HepG2 (cell line): ENCODE measurements around the gene GOLGA6C. TPM values are rescaled to one million over a fixed set of nuclear protein-coding genes. Genes with fewer than 3 reads are reported as not detected.
"Not testable (repeated sequence)": the region's sequence is repeated elsewhere in the genome, so short reads cannot be mapped to it uniquely, and the experiment has no call there.

Experiments used
- ATAC-seq: fragments of 200-7000 bp; cut with Tn5 transposase; 3 replicates; pipeline ENCODE4 v1.9.1; 2020; ENCODE audit warnings: mild to moderate bottlenecking, moderate library complexity
- BruUV-seq: library from RNA; stranded (reverse); fragments of 400-500 nt; replicated peaks from 2 replicates; lab custom pipeline; 2021; lab: Mats Ljungman, UMichigan
- CTCF ChIA-PET: fragments of 300-600 bp; formaldehyde crosslinking; extraction: SDS; loops from one replicate; lab custom pipeline; 2021; ENCODE audit warnings: low total read pairs, inconsistent platforms, low intra/inter-chr PET ratio; lab: Yijun Ruan, JAX
- POLR2A ChIA-PET: fragments of 350-600 bp; sonication (Branson Sonifier 250); formaldehyde crosslinking; loops from one replicate; lab custom pipeline; 2020; ENCODE audit warnings: antibody characterized with exemption, inconsistent platforms; lab: Yijun Ruan, JAX
- DNase-seq: peaks from one replicate; pipeline ENCODE4 v3.0.0-alpha.2; 2015; ENCODE audit warnings: low spot score
- FAIRE-seq: peaks from 3 replicates; lab custom pipeline; 2011; peaks lifted over from hg19 to GRCh38; lab: Jason Lieb, UNC
- H2AFZ ChIP-seq: one replicate; pipeline ENCODE4 v1.6.1; 2011; ENCODE audit warnings: low read length, inconsistent platforms
- H3K27ac ChIP-seq: fragments of 300-600 bp; 3 replicates; pipeline ENCODE4 v1.8.0; 2011; ENCODE audit warnings: mixed run types, mild to moderate bottlenecking, mixed read lengths, low read length, inconsistent platforms; ENCODE audit not compliant: insufficient read depth; ENCODE audit errors: extremely low read length
- H3K27me3 ChIP-seq, 2 experiments: fragments of 200-600 bp in 1 of 2; 2 replicates in 1 of 2; 3 replicates in 1 of 2; pipeline versions ENCODE4 v1.6.0 to v1.8.0; 2011; ENCODE audit warnings: low read length in 2 of 2, mild to moderate bottlenecking in 2 of 2, moderate library complexity in 2 of 2, inconsistent platforms in 1 of 2; ENCODE audit not compliant: insufficient read depth in 2 of 2, control insufficient read depth in 1 of 2
- H3K36me3 ChIP-seq, 2 experiments: fragments of 200-600 bp in 1 of 2; replicated peaks in 1 of 2; 2 replicates in 1 of 2; 3 replicates in 1 of 2; pipeline versions ENCODE4 v1.5.1 to v1.8.0; 2011; ENCODE audit warnings: low read length in 2 of 2, inconsistent platforms in 1 of 2; ENCODE audit not compliant: insufficient read depth in 2 of 2, control insufficient read depth in 1 of 2
- H3K4me1 ChIP-seq: 2 replicates; pipeline ENCODE4 v1.5.1; 2012; ENCODE audit warnings: low read length, inconsistent platforms; ENCODE audit not compliant: insufficient read depth
- H3K4me2 ChIP-seq: 2 replicates; pipeline ENCODE4 v1.6.0; 2011; ENCODE audit warnings: low read depth, low read length, inconsistent platforms
- H3K4me3 ChIP-seq, 3 experiments: fragments of 200-600 bp in 1 of 3; sonication (generic), shearing (Covaris generic) in 1 of 3; replicated peaks in 1 of 3; 2 replicates each; pipeline ENCODE4 v1.5.1; 2011 to 2016; ENCODE audit warnings: low read length in 3 of 3, inconsistent platforms in 2 of 3, low read depth in 2 of 3, mild to moderate bottlenecking in 2 of 3, control low read depth in 1 of 3, mixed read lengths in 1 of 3; ENCODE audit not compliant: insufficient read depth in 1 of 3
- H3K79me2 ChIP-seq: one replicate; pipeline ENCODE4 v1.6.1; 2011; ENCODE audit warnings: low read length, inconsistent platforms; ENCODE audit not compliant: insufficient read depth
- H3K9ac ChIP-seq: 2 replicates; pipeline ENCODE4 v1.6.0; 2011; ENCODE audit warnings: mild to moderate bottlenecking, low read depth, low read length, inconsistent platforms; ENCODE audit not compliant: insufficient read depth
- H3K9me3 ChIP-seq: 2 replicates; pipeline ENCODE4 v1.5.1; 2012; ENCODE audit warnings: mild to moderate bottlenecking, low read length
- H4K20me1 ChIP-seq: 2 replicates; pipeline ENCODE4 v1.6.0; 2011; ENCODE audit warnings: inconsistent platforms, mild to moderate bottlenecking, low read length, moderate library complexity; ENCODE audit not compliant: insufficient read depth
- MAFF ChIP-seq: IDR thresholded peaks from 2 replicates; pipeline ENCODE4 v1.6.1; 2011; ENCODE audit warnings: low read depth, low read length, improper control_type of control experiment
- MED8 ChIP-seq: sonication (generic); formaldehyde crosslinking; IDR thresholded peaks from 2 replicates; pipeline ENCODE4 v1.8.1; 2023; ENCODE audit warnings: mild to moderate bottlenecking, missing genetic modification reagents; ENCODE audit not compliant: insufficient replicate concordance
- MIER3 ChIP-seq: IDR thresholded peaks from 2 replicates; pipeline ENCODE4 v1.6.1; 2016; ENCODE audit warnings: missing compliant biosample characterization, borderline replicate concordance
- NR2C2 ChIP-seq: sonication (generic); formaldehyde crosslinking; IDR thresholded peaks from 2 replicates; pipeline ENCODE4 v1.4.0; 2020; ENCODE audit warnings: missing genetic modification reagents, mild to moderate bottlenecking, moderate library complexity, borderline replicate concordance
- NR3C1 ChIP-seq: sonication (generic); formaldehyde crosslinking; IDR thresholded peaks from 2 replicates; pipeline ENCODE4 v1.4.0; 2020; ENCODE audit warnings: missing genetic modification reagents
- RAD21 ChIP-seq: fragments of 450-650 bp; formaldehyde crosslinking; IDR thresholded peaks from 2 replicates; pipeline ENCODE4 v1.5.0; 2020; ENCODE audit warnings: mild to moderate bottlenecking
- SOX5 ChIP-seq: IDR thresholded peaks from 2 replicates; pipeline ENCODE4 v1.6.1; 2016; ENCODE audit warnings: borderline replicate concordance
- STAT5B ChIP-seq: sonication (generic); formaldehyde crosslinking; IDR thresholded peaks from 2 replicates; pipeline ENCODE4 v1.4.0; 2020; ENCODE audit warnings: missing genetic modification reagents
- ZNF136 ChIP-seq: sonication (generic); formaldehyde crosslinking; IDR thresholded peaks from 2 replicates; pipeline ENCODE4 v1.8.1; 2022; ENCODE audit warnings: low read depth, mild to moderate bottlenecking, moderate library complexity, missing genetic modification reagents
- ZNF142 ChIP-seq: sonication (generic); formaldehyde crosslinking; IDR thresholded peaks from 2 replicates; pipeline ENCODE4 v1.4.0; 2020; ENCODE audit warnings: missing genetic modification reagents
- ZNF432 ChIP-seq: sonication (generic); formaldehyde crosslinking; IDR thresholded peaks from 2 replicates; pipeline ENCODE4 v1.5.0; 2020; ENCODE audit warnings: missing genetic modification reagents, mild to moderate bottlenecking, borderline replicate concordance
- ZNF574 ChIP-seq: sonication (generic); formaldehyde crosslinking; IDR thresholded peaks from 2 replicates; pipeline ENCODE4 v1.4.0; 2020; ENCODE audit warnings: missing genetic modification reagents
- WGBS: methylation state at CpG from one replicate; pipeline ENCODE4 v1.1.6; 2017; ENCODE audit warnings: low lambda C conversion rate; 5-methylcytosine and 5-hydroxymethylcytosine counted together
- in situ Hi-C: cut with HindIII; loops from 2 replicates; pipeline ENCODE4 v1.10.0; 2017; ENCODE audit warnings: low pct_unique_long_range_greater_than_20kb; ENCODE audit not compliant: extremely low pct_ligation_motif_present
- intact Hi-C: fragments of 100-400 bp; cut with micrococcal nuclease; formaldehyde crosslinking; loops from one replicate; pipeline ENCODE4 v1.10.0; 2022; ENCODE audit not compliant: unreplicated experiment
- polyA plus RNA-seq, 8 experiments: library from polyadenylated mRNA; depleted of rRNA in 3 of 8; stranded (reverse) in 7 of 8; unstranded in 1 of 8; fragments of >200 nt; fragmentation: Illumina TruSeq in 4 of 8; extraction: Trizol in 4 of 8; gene quantifications; 2 replicates each; pipeline versions ENCODE4 v1.2.1 to v1.2.3, GENCODE V29; 2011 to 2016; ENCODE audit warnings: low read depth in 4 of 8, missing spikeins in 1 of 8, mixed read lengths in 1 of 8; ENCODE audit not compliant: insufficient read depth in 1 of 8
- total RNA-seq, 5 experiments: library from RNA; depleted of rRNA; stranded (reverse); fragments of >200 nt; fragmentation: Illumina TruSeq; extraction: Trizol; gene quantifications; 2 replicates each; pipeline ENCODE4 v1.2.3, GENCODE V29; 2016; ENCODE audit warnings: low read depth in 1 of 5

The GOLGA6C gene
- total and polyA plus RNA-seq, 2 of the 13 experiments (the other 11 are each of a cell fraction or from before 2014, with no cell fraction given), result not detected

GRCh38 chr15:75217012-75217411 lies 41.1 kb upstream of the GOLGA6C start:
- peaks cover 23% of the 10 kb centered on the region for H3K4me1 ChIP-seq
- peak; percentile 5; the same call in 1 of the 3 replicates for ATAC-seq
- H3K27me3 ChIP-seq, result no peaks in the 10 kb centered on the region; a peak in 1 of 5 replicates
- peaks cover 4 to 12% of the 10 kb centered on the region in 2 experiments; a peak in 4 of 5 replicates for H3K36me3 ChIP-seq
- CTCF ChIA-PET, result no interaction called here
- no peaks in the 10 kb centered on the region for H3K79me2 ChIP-seq
- H4K20me1 ChIP-seq, result peaks cover 21% of the 10 kb centered on the region
- in situ Hi-C loops (no loop called here), intact Hi-C loops (no loop called here)
- FAIRE-seq, result no peak
- POLR2A ChIA-PET, result no interaction called here
- BruUV-seq, result no TSS peak
- no peak overlapping the region for H3K27ac ChIP-seq
- no peak for DNase-seq
- H2AFZ ChIP-seq, result no peak overlapping the region
- no peak overlapping the region for H3K4me2 ChIP-seq
- WGBS, result 72% methylated on average over 6 of the region's 6 CpGs
- no peak for TF ChIP-seq MAFF
- TF ChIP-seq SOX5, result no peak
- TF ChIP-seq NR2C2 (CRISPR knock-in tag), result no peak
- TF ChIP-seq ZNF136, result no peak
- no peak for TF ChIP-seq RAD21 (CRISPR knock-in tag)
- no peak for TF ChIP-seq ZNF574 (CRISPR knock-in tag)
- TF ChIP-seq STAT5B (CRISPR knock-in tag), result no peak
- no peak for TF ChIP-seq MIER3 (CRISPR knock-in tag)
- TF ChIP-seq NR3C1 (CRISPR knock-in tag), result no peak
- no peak for TF ChIP-seq ZNF432
- TF ChIP-seq MED8 (CRISPR knock-in tag), result no peak
- no peak for TF ChIP-seq ZNF142 (CRISPR knock-in tag)
- H3K9me3 ChIP-seq, result no peaks in the 10 kb centered on the region
- no peak overlapping the region for H3K9ac ChIP-seq
- H3K4me3 ChIP-seq, result no peak overlapping the region

GRCh38 chr15:75217574-75217973 lies 40.6 kb upstream of the GOLGA6C start:
- H2AFZ ChIP-seq, H3K27ac ChIP-seq, intact Hi-C loops, H3K79me2 ChIP-seq, ATAC-seq, H3K4me2 ChIP-seq, H3K9me3 ChIP-seq, H3K36me3 ChIP-seq, H3K4me3 ChIP-seq, BruUV-seq, DNase-seq, FAIRE-seq, CTCF ChIA-PET, H3K27me3 ChIP-seq, H3K9ac ChIP-seq, in situ Hi-C loops: not testable (repeated sequence)
- peaks cover 23% of the 10 kb centered on the region for H3K4me1 ChIP-seq
- 81% methylated on average over 3 of the region's 3 CpGs for WGBS
- POLR2A ChIA-PET, result interaction anchor here (0.8 kb wide), 1 partner anchor 175 kb away, joined by 4 read pairs; no protein-coding TSS in a partner anchor
- H4K20me1 ChIP-seq, result peaks cover 15% of the 10 kb centered on the region
